AG09309 (cell line): ENCODE results near the gene NOD2.

ENCODE experiments used
- DNase-seq: peaks from one replicate; pipeline ENCODE4 v3.0.0-alpha.2; 2010; ENCODE audit warnings: low read depth
- H3K4me3 ChIP-seq: 2 replicates; pipeline ENCODE4 v1.5.1; 2011; ENCODE audit warnings: mild to moderate bottlenecking, low read depth, low read length, moderate library complexity; ENCODE audit not compliant: control insufficient read depth
- CTCF ChIP-seq: IDR thresholded peaks from 2 replicates; pipeline ENCODE4 v1.5.1; 2011; ENCODE audit warnings: mild to moderate bottlenecking, low read depth, low read length, inconsistent platforms; ENCODE audit not compliant: insufficient read depth, control insufficient read depth; ENCODE audit errors: missing control alignments

The NOD2 gene

GRCh38 chr16:50747207-50747956 lies 54.0 kb downstream of the NOD2 start:
- no peak overlapping the region for H3K4me3 ChIP-seq
- DNase-seq: no peak
- peak; percentile 29 for TF ChIP-seq CTCF

- no peak overlapping the region for H3K4me3 ChIP-seq
- no peak for TF ChIP-seq CTCF
- no peak for DNase-seq
Observed at GRCh38 chr16:50751528-50751927, 58.1 kb downstream of the NOD2 start.

- TF ChIP-seq CTCF: no peak
- no peak overlapping the region for H3K4me3 ChIP-seq
- no peak for DNase-seq
Observed at GRCh38 chr16:50752471-50753235, 59.2 kb downstream of the NOD2 start.

DNA sequence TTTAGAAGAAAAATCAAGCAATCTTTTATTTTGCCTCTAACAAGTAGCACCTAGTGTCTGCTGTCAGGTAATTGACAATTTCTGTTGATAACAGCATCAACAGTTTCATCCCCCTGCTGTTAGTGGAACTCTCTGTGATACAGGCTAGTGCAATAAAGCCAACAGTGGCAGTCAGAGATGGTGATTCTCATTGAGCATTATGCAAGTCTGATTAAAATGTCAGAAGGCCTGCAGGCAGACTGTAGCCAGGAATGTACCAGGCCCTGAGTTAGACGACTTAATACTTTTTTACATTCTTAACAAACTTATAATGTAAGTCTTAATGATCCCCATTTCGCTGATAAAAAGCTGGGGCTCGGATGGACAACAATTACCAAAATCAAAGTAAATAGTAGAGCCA lies 63.1 kb downstream of the NOD2 start:
- H3K4me3 ChIP-seq: no peak overlapping the region
- DNase-seq: no peak
- TF ChIP-seq CTCF: no peak

DNA sequence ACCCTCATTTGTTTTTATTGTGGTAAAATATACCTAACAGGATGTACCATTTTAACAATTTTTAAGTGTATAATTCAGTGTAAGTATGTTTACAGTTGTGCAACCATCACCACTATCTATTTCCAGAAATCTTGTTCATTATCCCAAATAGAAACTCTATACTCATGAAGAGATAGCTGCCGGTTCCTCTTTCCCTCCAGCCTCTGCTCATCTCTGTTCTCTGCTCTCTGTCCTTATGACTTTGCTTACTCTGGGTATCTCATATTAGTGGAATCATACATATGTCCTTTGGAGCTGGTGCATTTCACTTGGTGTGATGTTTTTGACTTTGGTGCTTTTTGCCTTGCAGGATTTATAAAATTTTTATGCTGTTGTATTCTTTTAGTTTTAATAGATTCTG lies 67.9 kb downstream of the NOD2 start:
- TF ChIP-seq CTCF: no peak
- no peak for DNase-seq
- H3K4me3 ChIP-seq: no peak overlapping the region

DNA sequence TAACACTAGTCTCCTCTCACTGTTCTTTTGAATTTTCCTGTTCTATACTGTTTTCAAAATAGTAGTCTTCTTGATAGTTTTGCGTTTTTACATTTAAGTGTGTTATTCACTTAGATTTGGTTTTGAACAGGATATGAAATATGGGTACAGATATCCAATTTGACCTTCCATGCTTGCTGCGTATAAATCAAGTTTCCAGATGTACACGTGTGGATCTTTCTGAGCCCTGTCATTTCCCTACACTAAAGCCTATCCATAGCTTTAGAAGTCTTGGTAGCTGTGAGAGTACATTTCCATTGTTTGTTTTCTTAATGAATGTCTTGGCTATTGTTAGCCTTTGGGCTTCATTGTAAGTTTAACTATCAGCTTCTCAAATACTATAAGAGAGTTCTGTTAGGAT lies 68.8 kb downstream of the NOD2 start:
- no peak for TF ChIP-seq CTCF
- no peak for DNase-seq
- no peak overlapping the region for H3K4me3 ChIP-seq

DNA sequence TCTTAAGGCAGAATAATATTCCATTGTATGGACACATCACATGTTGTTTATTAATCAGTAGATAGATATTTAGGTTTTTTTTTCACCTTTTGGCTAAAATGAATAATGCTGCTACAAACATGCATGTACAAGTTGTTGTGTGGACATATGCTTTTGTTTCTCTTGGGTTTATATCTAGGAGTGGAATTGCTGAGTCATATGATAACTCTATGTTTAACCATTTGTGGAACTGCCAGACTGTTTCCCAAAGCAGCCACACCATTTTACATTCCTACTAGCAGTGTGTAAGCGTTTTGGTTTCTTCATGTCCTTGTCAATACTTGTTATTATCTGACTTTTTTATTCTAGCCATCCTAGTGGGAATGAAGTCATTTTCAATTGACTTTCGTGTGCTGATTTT lies 69.8 kb downstream of the NOD2 start:
- H3K4me3 ChIP-seq: no peak overlapping the region
- no peak for DNase-seq
- TF ChIP-seq CTCF: no peak
